MM.1S (cell line): ENCODE data around the gene EBF3.

Experiments
- DNase-seq: peaks from one replicate; pipeline ENCODE4 v3.0.0-alpha.2; 2015
- H2AFZ ChIP-seq: fragments of 300-600 bp; sonication (generic); 2 replicates; pipeline ENCODE4 v1.6.0; 2016; ENCODE audit warnings: antibody characterized with exemption, low read length
- H3F3A ChIP-seq: fragments of 300-600 bp; sonication (generic); 2 replicates; pipeline ENCODE4 v1.6.1; 2016; ENCODE audit warnings: mild to moderate bottlenecking, antibody characterized with exemption, low read length, moderate library complexity, mixed read lengths; ENCODE audit not compliant: insufficient read depth
- H3K27ac ChIP-seq: fragments of 300-600 bp; sonication (generic); 2 replicates; pipeline ENCODE4 v1.5.1; 2016; ENCODE audit warnings: mild to moderate bottlenecking, low read length
- H3K27me3 ChIP-seq: fragments of 300-600 bp; sonication (generic); replicated peaks from 2 replicates; pipeline ENCODE4 v1.6.0; 2016; ENCODE audit warnings: low read length; ENCODE audit not compliant: insufficient read depth
- H3K36me3 ChIP-seq: fragments of 300-600 bp; sonication (generic); replicated peaks from 2 replicates; pipeline ENCODE4 v1.6.1; 2016; ENCODE audit warnings: mild to moderate bottlenecking, low read length, mixed read lengths; ENCODE audit not compliant: insufficient read depth
- H3K4me1 ChIP-seq: fragments of 300-600 bp; sonication (generic); 2 replicates; pipeline ENCODE4 v1.6.1; 2016; ENCODE audit warnings: low read length, mixed read lengths
- H3K4me2 ChIP-seq: fragments of 300-600 bp; sonication (generic); 2 replicates; pipeline ENCODE4 v1.6.0; 2016; ENCODE audit warnings: low read depth, low read length
- H3K4me3 ChIP-seq: fragments of 300-600 bp; sonication (generic); 2 replicates; pipeline ENCODE4 v1.5.1; 2016; ENCODE audit warnings: low read length, mixed read lengths
- H3K79me2 ChIP-seq: fragments of 300-600 bp; sonication (generic); 2 replicates; pipeline ENCODE4 v1.6.1; 2016; ENCODE audit warnings: mixed run types, low read length, mixed read lengths
- H3K9ac ChIP-seq: fragments of 300-600 bp; sonication (generic); 2 replicates; pipeline ENCODE4 v1.6.1; 2016; ENCODE audit warnings: low read length, mixed read lengths
- H3K9me2 ChIP-seq: fragments of 300-600 bp; sonication (generic); replicated peaks from 2 replicates; pipeline ENCODE4 v1.6.1; 2016; ENCODE audit warnings: mild to moderate bottlenecking, low read length, mixed read lengths; ENCODE audit not compliant: insufficient read depth
- H3K9me3 ChIP-seq: fragments of 300-600 bp; sonication (generic); replicated peaks from 2 replicates; pipeline ENCODE4 v1.6.1; 2016; ENCODE audit warnings: mild to moderate bottlenecking, low read length, mixed read lengths; ENCODE audit not compliant: insufficient read depth
- H4K20me1 ChIP-seq: fragments of 300-600 bp; sonication (generic); 2 replicates; pipeline ENCODE4 v1.6.1; 2016; ENCODE audit warnings: mild to moderate bottlenecking, low read length, moderate library complexity, mixed read lengths; ENCODE audit not compliant: insufficient read depth
- CTCF ChIP-seq: fragments of 300-600 bp; sonication (generic); IDR thresholded peaks from 2 replicates; pipeline ENCODE4 v1.5.1; 2016; ENCODE audit warnings: antibody characterized with exemption, low read length, mixed read lengths
- EZH2 ChIP-seq: fragments of 300-600 bp; sonication (generic); optimal IDR thresholded peaks from 2 replicates; pipeline ENCODE3; 2017; ENCODE audit warnings: low read depth, mild to moderate bottlenecking, antibody characterized with exemption, low read length, mixed read lengths
- EZH2phosphoT487 ChIP-seq: fragments of 300-600 bp; sonication (generic); IDR thresholded peaks from 2 replicates; pipeline ENCODE4 v1.6.1; 2018; ENCODE audit warnings: antibody characterized with exemption, low read length

Gene EBF3

GRCh38 chr10:129854158-129854557, 109.9 kb downstream of the EBF3 start:
- Histone ChIP-seq H4K20me1 (no peaks in the 10 kb centered on the region), H3K9me3 (no peaks in the 10 kb centered on the region), H3K4me2 (no peak overlapping the region), H3K79me2 (no peaks in the 10 kb centered on the region), H3K27me3 (no peaks in the 10 kb centered on the region), H3K27ac (no peak overlapping the region), H3K4me1 (no peaks in the 10 kb centered on the region), H2AFZ (no peak overlapping the region), H3K36me3 (no peaks in the 10 kb centered on the region), H3F3A (no peaks in the 10 kb centered on the region), H3K9ac (no peak overlapping the region), H3K9me2 (no peaks in the 10 kb centered on the region), H3K4me3 (no peak overlapping the region)
- no peak for DNase-seq
- TF ChIP-seq EZH2 (no peak), CTCF (no peak), EZH2phosphoT487 (no peak)

- Histone ChIP-seq H3K27me3 (no peaks in the 10 kb centered on the region), H3K79me2 (no peaks in the 10 kb centered on the region), H4K20me1 (no peaks in the 10 kb centered on the region), H3F3A (no peaks in the 10 kb centered on the region), H3K4me2 (no peak overlapping the region), H2AFZ (no peak overlapping the region), H3K4me1 (no peaks in the 10 kb centered on the region), H3K36me3 (no peaks in the 10 kb centered on the region), H3K9me2 (no peaks in the 10 kb centered on the region), H3K9ac (no peak overlapping the region), H3K4me3 (no peak overlapping the region), H3K9me3 (no peaks in the 10 kb centered on the region), H3K27ac (no peak overlapping the region)
- TF ChIP-seq CTCF, result no peak
- TF ChIP-seq EZH2, result no peak
- TF ChIP-seq EZH2phosphoT487, result no peak
- DNase-seq, result no peak
Observed at GRCh38 chr10:129853562-129853903, 110.5 kb downstream of the EBF3 start.

- Histone ChIP-seq H3K36me3 (no peaks in the 10 kb centered on the region), H3F3A (no peaks in the 10 kb centered on the region), H4K20me1 (no peaks in the 10 kb centered on the region), H3K9me2 (no peaks in the 10 kb centered on the region), H3K4me1 (no peaks in the 10 kb centered on the region), H3K27me3 (no peaks in the 10 kb centered on the region), H3K4me3 (no peak overlapping the region), H3K27ac (no peak overlapping the region), H3K79me2 (no peaks in the 10 kb centered on the region), H3K9me3 (no peaks in the 10 kb centered on the region), H3K9ac (no peak overlapping the region), H2AFZ (no peak overlapping the region), H3K4me2 (no peak overlapping the region)
- no peak for DNase-seq
- TF ChIP-seq CTCF, result no peak
- TF ChIP-seq EZH2phosphoT487, result no peak
Observed at GRCh38 chr10:129852829-129853561, 111.1 kb downstream of the EBF3 start.
